H9 (cell line): ENCODE results near the gene ZNF407. TPM values are rescaled to one million over a fixed set of nuclear protein-coding genes. Genes with fewer than 3 reads are reported as not detected.

Source experiments
- DNase-seq: peaks from one replicate; pipeline ENCODE4 v3.0.0-alpha.2; 2017
- H2AFZ ChIP-seq: one replicate; pipeline ENCODE4 v1.6.1; 2013; ENCODE audit warnings: mild to moderate bottlenecking, low read length, control low read depth, moderate library complexity
- H2AK5ac ChIP-seq: 2 replicates; pipeline ENCODE4 v1.6.1; 2013; ENCODE audit warnings: low read length, control low read depth, mixed read lengths; ENCODE audit not compliant: insufficient read length
- H2BK120ac ChIP-seq: one replicate; pipeline ENCODE4 v1.6.1; 2013; ENCODE audit warnings: low read depth, mild to moderate bottlenecking, low read length, control low read depth, inconsistent platforms; ENCODE audit not compliant: poor library complexity, severe bottlenecking
- H2BK12ac ChIP-seq: 2 replicates; pipeline ENCODE4 v1.6.1; 2013; ENCODE audit warnings: low read length, control low read depth, mixed read lengths, low read depth; ENCODE audit not compliant: insufficient read length
- H2BK15ac ChIP-seq: 2 replicates; pipeline ENCODE4 v1.6.1; 2013; ENCODE audit warnings: low read depth, low read length, control low read depth
- H2BK20ac ChIP-seq: one replicate; pipeline ENCODE4 v1.6.1; 2013; ENCODE audit warnings: low read depth, mild to moderate bottlenecking, low read length, control low read depth, inconsistent platforms; ENCODE audit not compliant: poor library complexity, severe bottlenecking
- H2BK5ac ChIP-seq: 2 replicates; pipeline ENCODE4 v1.6.1; 2013; ENCODE audit warnings: low read length, control low read depth, mixed read lengths; ENCODE audit not compliant: insufficient read length
- H3K14ac ChIP-seq: 2 replicates; pipeline ENCODE4 v1.6.1; 2013; ENCODE audit warnings: low read length, control low read depth; ENCODE audit not compliant: insufficient read depth
- H3K18ac ChIP-seq: 2 replicates; pipeline ENCODE4 v1.6.1; 2013; ENCODE audit warnings: low read depth, mild to moderate bottlenecking, mixed read lengths, low read length, control low read depth; ENCODE audit not compliant: insufficient read length
- H3K23ac ChIP-seq: 2 replicates; pipeline ENCODE4 v1.6.1; 2013; ENCODE audit warnings: low read length, control low read depth, mixed read lengths, low read depth; ENCODE audit not compliant: insufficient read length
- H3K23me2 ChIP-seq: 2 replicates; pipeline ENCODE4 v1.6.1; 2013; ENCODE audit warnings: low read depth, mild to moderate bottlenecking, mixed read lengths, low read length, control low read depth; ENCODE audit not compliant: insufficient read length, poor library complexity, severe bottlenecking
- H3K27ac ChIP-seq: 2 replicates; pipeline ENCODE4 v1.5.1; 2013; ENCODE audit warnings: low read length, control low read depth, mixed read lengths, low read depth; ENCODE audit not compliant: insufficient read length
- H3K27me3 ChIP-seq: 2 replicates; pipeline ENCODE4 v1.6.1; 2013; ENCODE audit warnings: low read length, control low read depth, inconsistent platforms; ENCODE audit not compliant: insufficient read depth
- H3K4ac ChIP-seq: 2 replicates; pipeline ENCODE4 v1.6.1; 2013; ENCODE audit warnings: low read depth, mild to moderate bottlenecking, control low read depth, inconsistent platforms, low read length, moderate library complexity
- H3K4me1 ChIP-seq: 2 replicates; pipeline ENCODE4 v1.6.1; 2013; ENCODE audit warnings: low read length, control low read depth, inconsistent platforms; ENCODE audit not compliant: insufficient read depth
- H3K4me2 ChIP-seq: 2 replicates; pipeline ENCODE4 v1.6.1; 2013; ENCODE audit warnings: low read length, control low read depth, mixed read lengths; ENCODE audit not compliant: insufficient read length, insufficient read depth
- H3K56ac ChIP-seq: 2 replicates; pipeline ENCODE4 v1.6.1; 2013; ENCODE audit warnings: low read depth, mild to moderate bottlenecking, mixed read lengths, low read length, control low read depth; ENCODE audit not compliant: insufficient read length
- H3K79me1 ChIP-seq: 2 replicates; pipeline ENCODE4 v1.6.1; 2013; ENCODE audit warnings: low read depth, mild to moderate bottlenecking, moderate library complexity, low read length, control low read depth, inconsistent platforms; ENCODE audit not compliant: insufficient read depth, poor library complexity, severe bottlenecking
- H3K79me2 ChIP-seq: 2 replicates; pipeline ENCODE4 v1.6.1; 2013; ENCODE audit warnings: low read length, control low read depth, inconsistent platforms; ENCODE audit not compliant: insufficient read depth
- H3K9ac ChIP-seq: 2 replicates; pipeline ENCODE4 v1.6.1; 2013; ENCODE audit warnings: low read length, control low read depth, mixed read lengths; ENCODE audit not compliant: insufficient read length; ENCODE audit errors: extremely low read depth
- H3K9me3 ChIP-seq: one replicate; pipeline ENCODE4 v1.6.1; 2013; ENCODE audit warnings: low read depth, low read length, inconsistent platforms; ENCODE audit not compliant: control insufficient read depth
- H3T11ph ChIP-seq: one replicate; pipeline ENCODE4 v1.6.1; 2013; ENCODE audit warnings: mild to moderate bottlenecking, low read length, control low read depth, inconsistent platforms
- H4K20me1 ChIP-seq: one replicate; pipeline ENCODE4 v1.6.1; 2013; ENCODE audit not compliant: control insufficient read depth, insufficient read length, insufficient read depth
- H4K5ac ChIP-seq: 2 replicates; pipeline ENCODE4 v1.6.1; 2013; ENCODE audit warnings: low read depth, mild to moderate bottlenecking, mixed read lengths, low read length, control low read depth; ENCODE audit not compliant: insufficient read length
- H4K8ac ChIP-seq: replicated peaks from 2 replicates; pipeline ENCODE4 v1.6.1; 2013; ENCODE audit warnings: low read length, control low read depth, mixed read lengths, low read depth; ENCODE audit not compliant: insufficient read length
- H4K91ac ChIP-seq: 2 replicates; pipeline ENCODE4 v1.6.1; 2013; ENCODE audit warnings: low read depth, mild to moderate bottlenecking, moderate library complexity, mixed read lengths, low read length, control low read depth; ENCODE audit not compliant: insufficient read length
- H3K27ac Mint-ChIP-seq, 3 experiments: 2 replicates in 2 of 3; 3 replicates in 1 of 3; pipeline ENCODE4 v1.8.0; 2020 to 2021; ENCODE audit warnings: mixed read lengths in 3 of 3, mild to moderate bottlenecking in 1 of 3, moderate library complexity in 1 of 3
- H3K27me3 Mint-ChIP-seq: 2 replicates; pipeline ENCODE4 v1.8.0; 2021; ENCODE audit warnings: low read depth, mild to moderate bottlenecking, moderate library complexity, mixed read lengths
- H3K36me3 Mint-ChIP-seq, 3 experiments: 2 replicates in 2 of 3; 3 replicates in 1 of 3; pipeline ENCODE4 v1.8.0; 2020 to 2021; ENCODE audit warnings: low read depth in 3 of 3, mixed read lengths in 3 of 3; ENCODE audit not compliant: insufficient read depth in 1 of 3
- H3K4me1 Mint-ChIP-seq, 2 experiments: 2 replicates each; pipeline ENCODE4 v1.8.0; 2020; ENCODE audit warnings: mixed read lengths in 2 of 2
- H3K4me3 Mint-ChIP-seq, 2 experiments: 2 replicates in 1 of 2; 3 replicates in 1 of 2; pipeline ENCODE4 v1.8.0; 2020 to 2021; ENCODE audit warnings: mild to moderate bottlenecking in 2 of 2, mixed read lengths in 2 of 2, moderate library complexity in 1 of 2
- H3K9me3 Mint-ChIP-seq, 2 experiments: 2 replicates in 1 of 2; 3 replicates in 1 of 2; pipeline ENCODE4 v1.8.0; 2020; ENCODE audit warnings: mild to moderate bottlenecking in 2 of 2, mixed read lengths in 2 of 2, moderate library complexity in 1 of 2
- WGBS: extraction: QIAGEN DNeasy Blood & Tissue Kit; methylation state at CpG from one replicate; pipeline ENCODE4 v1.1.7; 2013; ENCODE audit warnings: missing lambda C conversion rate, low lambda C conversion rate, mixed read lengths; ENCODE audit not compliant: insufficient read length; ENCODE audit errors: extremely low coverage; 5-methylcytosine and 5-hydroxymethylcytosine counted together
- total RNA-seq: library from RNA; stranded (reverse); gene quantifications from 2 replicates; pipeline ENCODE4 v1.2.1, GENCODE V29; 2021
- TF ChIP-seq, protein P1 (sequence below): fragments of 200-600 bp; sonication (generic); conservative IDR thresholded peaks from 3 replicates; pipeline ENCODE4 v1.8.0; 2021; ENCODE audit warnings: antibody characterized with exemption, mild to moderate bottlenecking

ZNF407 gene
- total RNA-seq, 1 experiment from 2014 or later: 8.7 TPM

DNA sequence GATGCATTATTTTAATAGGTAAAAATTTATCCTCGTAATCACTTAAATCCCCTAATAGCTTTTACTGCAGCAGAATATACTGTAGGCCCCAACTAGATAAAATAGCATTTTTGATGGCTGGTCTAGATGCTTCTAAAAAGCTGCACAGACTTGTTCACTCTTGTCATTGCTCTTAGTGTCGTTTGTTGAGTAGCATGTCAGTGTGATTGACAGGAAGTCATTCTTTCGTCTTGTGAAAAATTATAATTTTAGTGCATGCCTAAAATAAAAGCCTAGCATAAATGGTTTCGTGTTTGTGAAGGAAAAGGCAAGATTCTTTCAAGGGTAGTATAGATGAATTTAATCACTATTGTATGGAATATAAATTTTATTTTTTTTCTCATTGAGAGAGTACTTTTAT lies 336.3 kb downstream of the ZNF407 start:
- Histone ChIP-seq H3K56ac (no peak overlapping the region), H3K4me1 (peaks cover 3% of the 10 kb centered on the region; the same call in 1 of the 2 replicates), H4K20me1 (no peaks in the 10 kb centered on the region), H3K9ac (no peak overlapping the region), H3K27ac (no peak overlapping the region), H3K4ac (no peak overlapping the region), H3K18ac (no peak overlapping the region), H2BK120ac (no peak overlapping the region), H2AFZ (no peak overlapping the region), H3K9me3 (no peaks in the 10 kb centered on the region), H4K5ac (no peak overlapping the region), H3T11ph (no peak overlapping the region), H3K4me2 (no peak overlapping the region), H3K23me2 (no peaks in the 10 kb centered on the region), H4K8ac (no peak overlapping the region), H2BK20ac (no peak overlapping the region), H3K23ac (no peak overlapping the region), H3K14ac (no peak overlapping the region), H2BK15ac (no peak overlapping the region), H3K79me1 (no peaks in the 10 kb centered on the region), H3K27me3 (no peaks in the 10 kb centered on the region), H2BK5ac (no peak overlapping the region), H2BK12ac (no peak overlapping the region), H2AK5ac (no peak overlapping the region), H4K91ac (no peak overlapping the region), H3K79me2 (no peaks in the 10 kb centered on the region)
- TF ChIP-seq, protein P1, sequence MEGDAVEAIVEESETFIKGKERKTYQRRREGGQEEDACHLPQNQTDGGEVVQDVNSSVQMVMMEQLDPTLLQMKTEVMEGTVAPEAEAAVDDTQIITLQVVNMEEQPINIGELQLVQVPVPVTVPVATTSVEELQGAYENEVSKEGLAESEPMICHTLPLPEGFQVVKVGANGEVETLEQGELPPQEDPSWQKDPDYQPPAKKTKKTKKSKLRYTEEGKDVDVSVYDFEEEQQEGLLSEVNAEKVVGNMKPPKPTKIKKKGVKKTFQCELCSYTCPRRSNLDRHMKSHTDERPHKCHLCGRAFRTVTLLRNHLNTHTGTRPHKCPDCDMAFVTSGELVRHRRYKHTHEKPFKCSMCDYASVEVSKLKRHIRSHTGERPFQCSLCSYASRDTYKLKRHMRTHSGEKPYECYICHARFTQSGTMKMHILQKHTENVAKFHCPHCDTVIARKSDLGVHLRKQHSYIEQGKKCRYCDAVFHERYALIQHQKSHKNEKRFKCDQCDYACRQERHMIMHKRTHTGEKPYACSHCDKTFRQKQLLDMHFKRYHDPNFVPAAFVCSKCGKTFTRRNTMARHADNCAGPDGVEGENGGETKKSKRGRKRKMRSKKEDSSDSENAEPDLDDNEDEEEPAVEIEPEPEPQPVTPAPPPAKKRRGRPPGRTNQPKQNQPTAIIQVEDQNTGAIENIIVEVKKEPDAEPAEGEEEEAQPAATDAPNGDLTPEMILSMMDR: no peak
- H3K27ac Mint-ChIP-seq: no peak overlapping the region
- H3K27me3 Mint-ChIP-seq: no peaks in the 10 kb centered on the region
- H3K4me1 Mint-ChIP-seq: peaks cover 13 to 21% of the 10 kb centered on the region in 2 experiments
- no peaks in the 10 kb centered on the region for H3K9me3 Mint-ChIP-seq
- no peak overlapping the region for H3K4me3 Mint-ChIP-seq
- no peak for DNase-seq
- no peaks in the 10 kb centered on the region for H3K36me3 Mint-ChIP-seq
- no CpG with 5 or more reads among the region's 4 CpGs for WGBS
